H9 (cell line): ENCODE results near the gene CTSW. TPM values are rescaled to one million over a fixed set of nuclear protein-coding genes. Genes with fewer than 3 reads are reported as not detected.

ENCODE experiments used
- DNase-seq: peaks from one replicate; pipeline ENCODE4 v3.0.0-alpha.2; 2017
- H2AFZ ChIP-seq: one replicate; pipeline ENCODE4 v1.6.1; 2013; ENCODE audit warnings: mild to moderate bottlenecking, low read length, control low read depth, moderate library complexity
- H2AK5ac ChIP-seq: 2 replicates; pipeline ENCODE4 v1.6.1; 2013; ENCODE audit warnings: low read length, control low read depth, mixed read lengths; ENCODE audit not compliant: insufficient read length
- H2BK120ac ChIP-seq: one replicate; pipeline ENCODE4 v1.6.1; 2013; ENCODE audit warnings: low read depth, mild to moderate bottlenecking, low read length, control low read depth, inconsistent platforms; ENCODE audit not compliant: poor library complexity, severe bottlenecking
- H2BK12ac ChIP-seq: 2 replicates; pipeline ENCODE4 v1.6.1; 2013; ENCODE audit warnings: low read length, control low read depth, mixed read lengths, low read depth; ENCODE audit not compliant: insufficient read length
- H2BK15ac ChIP-seq: 2 replicates; pipeline ENCODE4 v1.6.1; 2013; ENCODE audit warnings: low read depth, low read length, control low read depth
- H2BK20ac ChIP-seq: one replicate; pipeline ENCODE4 v1.6.1; 2013; ENCODE audit warnings: low read depth, mild to moderate bottlenecking, low read length, control low read depth, inconsistent platforms; ENCODE audit not compliant: poor library complexity, severe bottlenecking
- H2BK5ac ChIP-seq: 2 replicates; pipeline ENCODE4 v1.6.1; 2013; ENCODE audit warnings: low read length, control low read depth, mixed read lengths; ENCODE audit not compliant: insufficient read length
- H3K14ac ChIP-seq: 2 replicates; pipeline ENCODE4 v1.6.1; 2013; ENCODE audit warnings: low read length, control low read depth; ENCODE audit not compliant: insufficient read depth
- H3K18ac ChIP-seq: 2 replicates; pipeline ENCODE4 v1.6.1; 2013; ENCODE audit warnings: low read depth, mild to moderate bottlenecking, mixed read lengths, low read length, control low read depth; ENCODE audit not compliant: insufficient read length
- H3K23ac ChIP-seq: 2 replicates; pipeline ENCODE4 v1.6.1; 2013; ENCODE audit warnings: low read length, control low read depth, mixed read lengths, low read depth; ENCODE audit not compliant: insufficient read length
- H3K23me2 ChIP-seq: 2 replicates; pipeline ENCODE4 v1.6.1; 2013; ENCODE audit warnings: low read depth, mild to moderate bottlenecking, mixed read lengths, low read length, control low read depth; ENCODE audit not compliant: insufficient read length, poor library complexity, severe bottlenecking
- H3K27ac ChIP-seq: 2 replicates; pipeline ENCODE4 v1.5.1; 2013; ENCODE audit warnings: low read length, control low read depth, mixed read lengths, low read depth; ENCODE audit not compliant: insufficient read length
- H3K27me3 ChIP-seq: 2 replicates; pipeline ENCODE4 v1.6.1; 2013; ENCODE audit warnings: low read length, control low read depth, inconsistent platforms; ENCODE audit not compliant: insufficient read depth
- H3K4ac ChIP-seq: 2 replicates; pipeline ENCODE4 v1.6.1; 2013; ENCODE audit warnings: low read depth, mild to moderate bottlenecking, control low read depth, inconsistent platforms, low read length, moderate library complexity
- H3K4me1 ChIP-seq: 2 replicates; pipeline ENCODE4 v1.6.1; 2013; ENCODE audit warnings: low read length, control low read depth, inconsistent platforms; ENCODE audit not compliant: insufficient read depth
- H3K4me2 ChIP-seq: 2 replicates; pipeline ENCODE4 v1.6.1; 2013; ENCODE audit warnings: low read length, control low read depth, mixed read lengths; ENCODE audit not compliant: insufficient read length, insufficient read depth
- H3K56ac ChIP-seq: 2 replicates; pipeline ENCODE4 v1.6.1; 2013; ENCODE audit warnings: low read depth, mild to moderate bottlenecking, mixed read lengths, low read length, control low read depth; ENCODE audit not compliant: insufficient read length
- H3K79me1 ChIP-seq: 2 replicates; pipeline ENCODE4 v1.6.1; 2013; ENCODE audit warnings: low read depth, mild to moderate bottlenecking, moderate library complexity, low read length, control low read depth, inconsistent platforms; ENCODE audit not compliant: insufficient read depth, poor library complexity, severe bottlenecking
- H3K79me2 ChIP-seq: 2 replicates; pipeline ENCODE4 v1.6.1; 2013; ENCODE audit warnings: low read length, control low read depth, inconsistent platforms; ENCODE audit not compliant: insufficient read depth
- H3K9ac ChIP-seq: 2 replicates; pipeline ENCODE4 v1.6.1; 2013; ENCODE audit warnings: low read length, control low read depth, mixed read lengths; ENCODE audit not compliant: insufficient read length; ENCODE audit errors: extremely low read depth
- H3K9me3 ChIP-seq: one replicate; pipeline ENCODE4 v1.6.1; 2013; ENCODE audit warnings: low read depth, low read length, inconsistent platforms; ENCODE audit not compliant: control insufficient read depth
- H3T11ph ChIP-seq: one replicate; pipeline ENCODE4 v1.6.1; 2013; ENCODE audit warnings: mild to moderate bottlenecking, low read length, control low read depth, inconsistent platforms
- H4K20me1 ChIP-seq: one replicate; pipeline ENCODE4 v1.6.1; 2013; ENCODE audit not compliant: control insufficient read depth, insufficient read length, insufficient read depth
- H4K5ac ChIP-seq: 2 replicates; pipeline ENCODE4 v1.6.1; 2013; ENCODE audit warnings: low read depth, mild to moderate bottlenecking, mixed read lengths, low read length, control low read depth; ENCODE audit not compliant: insufficient read length
- H4K8ac ChIP-seq: replicated peaks from 2 replicates; pipeline ENCODE4 v1.6.1; 2013; ENCODE audit warnings: low read length, control low read depth, mixed read lengths, low read depth; ENCODE audit not compliant: insufficient read length
- H4K91ac ChIP-seq: 2 replicates; pipeline ENCODE4 v1.6.1; 2013; ENCODE audit warnings: low read depth, mild to moderate bottlenecking, moderate library complexity, mixed read lengths, low read length, control low read depth; ENCODE audit not compliant: insufficient read length
- H3K27ac Mint-ChIP-seq, 3 experiments: 2 replicates in 2 of 3; 3 replicates in 1 of 3; pipeline ENCODE4 v1.8.0; 2020 to 2021; ENCODE audit warnings: mixed read lengths in 3 of 3, mild to moderate bottlenecking in 1 of 3, moderate library complexity in 1 of 3
- H3K27me3 Mint-ChIP-seq: 2 replicates; pipeline ENCODE4 v1.8.0; 2021; ENCODE audit warnings: low read depth, mild to moderate bottlenecking, moderate library complexity, mixed read lengths
- H3K36me3 Mint-ChIP-seq, 3 experiments: 2 replicates in 2 of 3; 3 replicates in 1 of 3; pipeline ENCODE4 v1.8.0; 2020 to 2021; ENCODE audit warnings: low read depth in 3 of 3, mixed read lengths in 3 of 3; ENCODE audit not compliant: insufficient read depth in 1 of 3
- H3K4me1 Mint-ChIP-seq, 2 experiments: 2 replicates each; pipeline ENCODE4 v1.8.0; 2020; ENCODE audit warnings: mixed read lengths in 2 of 2
- H3K4me3 Mint-ChIP-seq, 2 experiments: 2 replicates in 1 of 2; 3 replicates in 1 of 2; pipeline ENCODE4 v1.8.0; 2020 to 2021; ENCODE audit warnings: mild to moderate bottlenecking in 2 of 2, mixed read lengths in 2 of 2, moderate library complexity in 1 of 2
- H3K9me3 Mint-ChIP-seq, 2 experiments: 2 replicates in 1 of 2; 3 replicates in 1 of 2; pipeline ENCODE4 v1.8.0; 2020; ENCODE audit warnings: mild to moderate bottlenecking in 2 of 2, mixed read lengths in 2 of 2, moderate library complexity in 1 of 2
- CTCF ChIP-seq: fragments of 200-600 bp; sonication (generic); conservative IDR thresholded peaks from 3 replicates; pipeline ENCODE4 v1.8.0; 2021; ENCODE audit warnings: antibody characterized with exemption, mild to moderate bottlenecking
- WGBS: extraction: QIAGEN DNeasy Blood & Tissue Kit; methylation state at CpG from one replicate; pipeline ENCODE4 v1.1.7; 2013; ENCODE audit warnings: missing lambda C conversion rate, low lambda C conversion rate, mixed read lengths; ENCODE audit not compliant: insufficient read length; ENCODE audit errors: extremely low coverage; 5-methylcytosine and 5-hydroxymethylcytosine counted together
- total RNA-seq: library from RNA; stranded (reverse); gene quantifications from 2 replicates; pipeline ENCODE4 v1.2.1, GENCODE V29; 2021

Gene CTSW
- total RNA-seq, 1 experiment from 2014 or later, result not detected

GRCh38 chr11:65928667-65929066 lies 49.0 kb downstream of the CTSW start:
- Histone ChIP-seq H2AFZ (no peak overlapping the region), H3K9ac (no peak overlapping the region), H3K79me1 (no peaks in the 10 kb centered on the region), H2BK5ac (no peak overlapping the region), H3K79me2 (no peaks in the 10 kb centered on the region), H2AK5ac (no peak overlapping the region), H3K4ac (no peak overlapping the region), H3K27ac (no peak overlapping the region), H2BK15ac (no peak overlapping the region), H4K8ac (no peak overlapping the region), H2BK20ac (no peak overlapping the region), H2BK12ac (no peak overlapping the region), H3K18ac (no peak overlapping the region), H3K23ac (no peak overlapping the region), H2BK120ac (no peak overlapping the region), H3K27me3 (no peaks in the 10 kb centered on the region), H3K9me3 (no peaks in the 10 kb centered on the region), H3K4me1 (no peaks in the 10 kb centered on the region), H3K56ac (no peak overlapping the region), H3K14ac (no peak overlapping the region), H3T11ph (no peak overlapping the region), H4K5ac (no peak overlapping the region), H4K91ac (no peak overlapping the region), H3K4me2 (no peak overlapping the region), H3K23me2 (no peaks in the 10 kb centered on the region), H4K20me1 (no peaks in the 10 kb centered on the region)
- DNase-seq, result no peak
- H3K9me3 Mint-ChIP-seq, result no peaks in the 10 kb centered on the region
- WGBS, result no CpG with 5 or more reads among the region's 6 CpGs
- H3K4me3 Mint-ChIP-seq, result no peak overlapping the region
- H3K36me3 Mint-ChIP-seq, result no peaks in the 10 kb centered on the region
- peaks cover 10 to 36% of the 10 kb centered on the region in 2 experiments for H3K4me1 Mint-ChIP-seq
- H3K27me3 Mint-ChIP-seq, result no peaks in the 10 kb centered on the region
- peak overlapping the region in 1 of 3 experiments; percentile 74; a peak in 3 of 7 replicates for H3K27ac Mint-ChIP-seq
- TF ChIP-seq CTCF, result no peak
